IPS DF 4.7 (cell line): ENCODE data around the gene IZUMO2.
"Not testable (repeated sequence)": the region's sequence is repeated elsewhere in the genome, so short reads cannot be mapped to it uniquely, and the experiment has no call there.

ENCODE experiments used
- DNase-seq: peaks from one replicate; pipeline ENCODE4 v3.0.0-alpha.2; 2013; ENCODE audit warnings: low spot score; ENCODE audit errors: extremely low read depth

The IZUMO2 gene

GRCh38 chr19:50136603-50137365, 26.3 kb downstream of the IZUMO2 start:
- DNase-seq = not testable (repeated sequence)

- not testable (repeated sequence) for DNase-seq
These were observed 27.1 kb downstream of the IZUMO2 start for GRCh38 chr19:50135856-50136602.

- DNase-seq = not testable (repeated sequence)
These were observed 28.0 kb downstream of the IZUMO2 start for GRCh38 chr19:50134777-50135719.

GRCh38 chr19:50133518-50134492, 29.3 kb downstream of the IZUMO2 start:
- not testable (repeated sequence) for DNase-seq

- not testable (repeated sequence) for DNase-seq
These were observed 59.1 kb downstream of the IZUMO2 start for GRCh38 chr19:50104012-50104411.

- not testable (repeated sequence) for DNase-seq
These were observed 59.7 kb downstream of the IZUMO2 start for GRCh38 chr19:50103405-50103804.
